Measurements from ENCODE around the gene TMA7. TPM values are rescaled to one million over a fixed set of nuclear protein-coding genes. Genes with fewer than 3 reads are reported as not detected.

Gene TMA7
- total RNA-seq, 1 donor from 2014 or later, result 186 TPM

GRCh38 chr3:48403533-48404439 lies 36.3 kb upstream of the TMA7 start:
- TF ChIP-seq, protein P1, sequence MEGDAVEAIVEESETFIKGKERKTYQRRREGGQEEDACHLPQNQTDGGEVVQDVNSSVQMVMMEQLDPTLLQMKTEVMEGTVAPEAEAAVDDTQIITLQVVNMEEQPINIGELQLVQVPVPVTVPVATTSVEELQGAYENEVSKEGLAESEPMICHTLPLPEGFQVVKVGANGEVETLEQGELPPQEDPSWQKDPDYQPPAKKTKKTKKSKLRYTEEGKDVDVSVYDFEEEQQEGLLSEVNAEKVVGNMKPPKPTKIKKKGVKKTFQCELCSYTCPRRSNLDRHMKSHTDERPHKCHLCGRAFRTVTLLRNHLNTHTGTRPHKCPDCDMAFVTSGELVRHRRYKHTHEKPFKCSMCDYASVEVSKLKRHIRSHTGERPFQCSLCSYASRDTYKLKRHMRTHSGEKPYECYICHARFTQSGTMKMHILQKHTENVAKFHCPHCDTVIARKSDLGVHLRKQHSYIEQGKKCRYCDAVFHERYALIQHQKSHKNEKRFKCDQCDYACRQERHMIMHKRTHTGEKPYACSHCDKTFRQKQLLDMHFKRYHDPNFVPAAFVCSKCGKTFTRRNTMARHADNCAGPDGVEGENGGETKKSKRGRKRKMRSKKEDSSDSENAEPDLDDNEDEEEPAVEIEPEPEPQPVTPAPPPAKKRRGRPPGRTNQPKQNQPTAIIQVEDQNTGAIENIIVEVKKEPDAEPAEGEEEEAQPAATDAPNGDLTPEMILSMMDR (IDR thresholded peaks at IDR 0.05; ENCODE audit: unreplicated experiment), result no peak
- H3K4me1 Mint-ChIP-seq, result no peaks in the 10 kb centered on the region
- H3K36me3 Mint-ChIP-seq, result peaks cover 13% of the 10 kb centered on the region
- H3K4me3 Mint-ChIP-seq, result no peak overlapping the region
- no peaks in the 10 kb centered on the region for H3K9me3 Mint-ChIP-seq
- no peaks in the 10 kb centered on the region for H3K27me3 Mint-ChIP-seq (ENCODE audit: low read depth)
- no peak overlapping the region for H3K27ac Mint-ChIP-seq
- DNase-seq (ENCODE audit: low spot score in 2 of 2, unreplicated experiment in 2 of 2), result no peak

DNA sequence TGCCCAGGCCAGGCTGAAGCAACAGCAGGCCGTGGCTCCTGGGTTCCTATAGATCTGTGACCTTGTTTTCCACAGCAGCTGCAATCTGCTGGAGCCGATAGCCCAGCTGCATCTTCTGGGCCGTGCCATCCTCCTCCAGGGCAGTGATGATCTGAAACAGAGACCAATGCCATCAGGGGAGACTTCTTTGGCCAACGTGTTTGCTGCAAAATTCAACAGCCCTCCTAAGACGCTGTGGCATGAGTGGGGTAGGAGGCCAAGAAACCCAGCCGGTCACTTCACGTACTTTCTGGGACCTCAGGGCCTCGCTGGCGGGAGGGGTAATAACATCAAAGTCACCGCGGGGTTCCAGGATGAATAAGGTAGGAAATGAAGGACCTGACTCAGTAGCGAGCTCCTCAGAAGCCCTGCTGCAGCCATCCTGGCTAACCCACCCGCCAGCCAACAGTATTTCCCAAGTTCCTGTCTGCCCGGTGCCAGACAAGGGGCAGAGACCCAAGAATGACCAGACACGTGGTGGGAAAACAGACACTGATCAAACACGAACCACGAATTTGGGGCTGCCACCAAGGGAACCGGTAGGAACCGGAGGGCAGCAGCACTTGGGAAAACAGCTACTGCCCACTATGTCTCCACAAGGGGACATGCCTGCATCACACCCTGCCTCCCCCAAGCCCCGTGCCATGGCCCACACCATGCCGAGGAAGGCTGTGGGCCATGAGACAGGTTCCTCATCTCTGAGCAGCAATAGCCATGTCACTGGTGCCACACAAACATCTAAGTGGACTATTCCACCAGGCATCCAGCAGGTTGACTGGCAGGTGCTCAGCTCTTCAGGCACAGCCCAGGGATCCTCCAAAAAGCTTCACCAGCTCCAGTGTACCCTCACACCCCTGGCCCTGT lies 35.4 kb upstream of the TMA7 start:
- Mint-ChIP-seq H3K27me3 (ENCODE audit: low read depth) (no peaks in the 10 kb centered on the region), H3K27ac (no peak overlapping the region), H3K9me3 (no peaks in the 10 kb centered on the region), H3K4me1 (no peaks in the 10 kb centered on the region), H3K36me3 (peaks cover 17% of the 10 kb centered on the region), H3K4me3 (no peak overlapping the region)
- no peak for DNase-seq (ENCODE audit: low spot score in 2 of 2, unreplicated experiment in 2 of 2)
- TF ChIP-seq, protein P1 (IDR thresholded peaks at IDR 0.05; ENCODE audit: unreplicated experiment), result no peak

GRCh38 chr3:48405343-48405881 lies 34.6 kb upstream of the TMA7 start:
- no peak overlapping the region for H3K27ac Mint-ChIP-seq
- H3K4me3 Mint-ChIP-seq, result no peak overlapping the region
- H3K4me1 Mint-ChIP-seq, result no peaks in the 10 kb centered on the region
- DNase-seq (ENCODE audit: low spot score in 2 of 2, unreplicated experiment in 2 of 2), result peak in 1 of 2 experiments; percentile 36
- no peaks in the 10 kb centered on the region for H3K9me3 Mint-ChIP-seq
- H3K27me3 Mint-ChIP-seq (ENCODE audit: low read depth), result no peaks in the 10 kb centered on the region
- TF ChIP-seq, protein P1 (IDR thresholded peaks at IDR 0.05; ENCODE audit: unreplicated experiment), result no peak
- peaks cover 17% of the 10 kb centered on the region for H3K36me3 Mint-ChIP-seq

DNA sequence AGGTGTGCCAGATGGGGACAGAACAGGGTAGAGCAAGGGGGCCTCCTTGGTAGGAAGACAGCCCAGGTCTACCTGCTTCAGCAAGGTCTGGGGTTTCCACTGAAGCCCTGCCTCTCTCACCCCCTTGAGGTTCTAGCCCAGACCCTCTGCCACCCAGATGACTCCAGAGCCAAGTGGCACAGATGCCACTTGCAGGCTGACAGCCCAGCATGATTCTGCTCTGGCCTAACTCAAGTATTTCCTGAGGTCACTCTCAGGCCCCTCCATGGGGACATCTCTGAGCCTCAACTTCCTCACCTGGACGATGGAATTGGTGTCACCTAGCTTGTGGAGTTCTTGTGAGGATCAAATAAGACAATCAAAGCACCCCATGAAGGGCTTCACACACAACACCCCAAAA lies 34.1 kb upstream of the TMA7 start:
- DNase-seq (ENCODE audit: low spot score in 2 of 2, unreplicated experiment in 2 of 2), result no peak
- Mint-ChIP-seq H3K36me3 (peaks cover 16% of the 10 kb centered on the region), H3K27me3 (ENCODE audit: low read depth) (no peaks in the 10 kb centered on the region), H3K27ac (no peak overlapping the region), H3K9me3 (no peaks in the 10 kb centered on the region), H3K4me3 (no peak overlapping the region), H3K4me1 (no peaks in the 10 kb centered on the region)
- TF ChIP-seq, protein P1 (IDR thresholded peaks at IDR 0.05; ENCODE audit: unreplicated experiment), result no peak
